IMR-90 (cell line): ENCODE data around the gene KHDRBS1. TPM values are rescaled to one million over a fixed set of nuclear protein-coding genes. Genes with fewer than 3 reads are reported as not detected.

Experiments used
- ATAC-seq: fragments of 200-7000 bp; cut with Tn5 transposase; 2 replicates; pipeline ENCODE4 v1.9.1; 2020; ENCODE audit warnings: low read depth, mild to moderate bottlenecking, moderate library complexity
- BruUV-seq: library from RNA; stranded (reverse); fragments of 400-500 nt; replicated peaks from 2 replicates; lab custom pipeline; 2021; lab: Mats Ljungman, UMichigan
- CTCF ChIA-PET: fragments of 300-600 bp; formaldehyde crosslinking; extraction: SDS; loops from one replicate; lab custom pipeline; 2021; ENCODE audit warnings: antibody characterized with exemption; lab: Yijun Ruan, JAX
- POLR2A ChIA-PET: fragments of 300-600 bp; sonication (Branson Sonifier 250); formaldehyde crosslinking; loops from one replicate; lab custom pipeline; 2022; ENCODE audit warnings: antibody characterized with exemption; ENCODE audit not compliant: unreplicated experiment; lab: Charles Lee
- DNase-seq: peaks from one replicate; pipeline ENCODE4 v3.0.0; 2013
- H2AFZ ChIP-seq: replicated peaks from 2 replicates; pipeline ENCODE3; 2013; ENCODE audit warnings: low read length, mild to moderate bottlenecking; ENCODE audit not compliant: poor library complexity
- H2AK5ac ChIP-seq: 2 replicates; pipeline ENCODE4 v1.6.1; 2013; ENCODE audit warnings: low read depth, low read length, inconsistent platforms
- H2AK9ac ChIP-seq: replicated peaks from 2 replicates; pipeline ENCODE3; 2013; ENCODE audit warnings: mild to moderate bottlenecking, low read depth, low read length, moderate library complexity; ENCODE audit not compliant: poor library complexity
- H2BK120ac ChIP-seq: 2 replicates; pipeline ENCODE4 v1.6.1; 2013; ENCODE audit warnings: low read depth, low read length, inconsistent platforms
- H2BK15ac ChIP-seq: 3 replicates; pipeline ENCODE4 v1.6.1; 2013; ENCODE audit warnings: low read depth, low read length, inconsistent platforms
- H2BK20ac ChIP-seq: 2 replicates; pipeline ENCODE4 v1.6.1; 2013; ENCODE audit warnings: low read depth, mild to moderate bottlenecking, inconsistent platforms, low read length, moderate library complexity
- H2BK5ac ChIP-seq: 2 replicates; pipeline ENCODE4 v1.6.1; 2013; ENCODE audit warnings: mild to moderate bottlenecking, low read depth, low read length, inconsistent platforms; ENCODE audit not compliant: poor library complexity, severe bottlenecking
- H3K14ac ChIP-seq: replicated peaks from 2 replicates; pipeline ENCODE4 v1.6.1; 2013; ENCODE audit warnings: low read depth, low read length, inconsistent platforms
- H3K18ac ChIP-seq: 2 replicates; pipeline ENCODE4 v1.6.1; 2013; ENCODE audit warnings: low read depth, low read length, control low read depth
- H3K23ac ChIP-seq: 2 replicates; pipeline ENCODE4 v1.6.1; 2013; ENCODE audit warnings: low read depth, low read length, inconsistent platforms
- H3K27ac ChIP-seq: 2 replicates; pipeline ENCODE4 v1.5.1; 2013; ENCODE audit warnings: mild to moderate bottlenecking, control low read depth, low read length; ENCODE audit not compliant: insufficient read depth
- H3K27me3 ChIP-seq: 2 replicates; pipeline ENCODE4 v1.6.1; 2013; ENCODE audit warnings: low read length; ENCODE audit not compliant: control insufficient read depth, insufficient read depth
- H3K36me3 ChIP-seq: 2 replicates; pipeline ENCODE4 v1.6.1; 2013; ENCODE audit warnings: low read length, mixed read lengths; ENCODE audit not compliant: control insufficient read depth, insufficient read depth
- H3K4ac ChIP-seq: 2 replicates; pipeline ENCODE4 v1.6.1; 2013; ENCODE audit warnings: low read depth, low read length, inconsistent platforms
- H3K4me1 ChIP-seq: 2 replicates; pipeline ENCODE4 v1.6.1; 2013; ENCODE audit warnings: low read length, mixed read lengths; ENCODE audit not compliant: control insufficient read depth, insufficient read depth
- H3K4me2 ChIP-seq: 2 replicates; pipeline ENCODE4 v1.6.1; 2013; ENCODE audit warnings: low read depth, mild to moderate bottlenecking, control low read depth, low read length, moderate library complexity
- H3K4me3 ChIP-seq: 2 replicates; pipeline ENCODE4 v1.5.1; 2013; ENCODE audit warnings: low read depth, mild to moderate bottlenecking, control low read depth, low read length, moderate library complexity; ENCODE audit not compliant: insufficient read depth
- H3K56ac ChIP-seq: 2 replicates; pipeline ENCODE4 v1.6.1; 2013; ENCODE audit warnings: low read length, inconsistent platforms; ENCODE audit not compliant: insufficient read depth; ENCODE audit errors: extremely low read depth
- H3K79me1 ChIP-seq, 2 experiments: 2 replicates each; pipeline ENCODE4 v1.6.1; 2013; ENCODE audit warnings: low read length in 2 of 2, inconsistent platforms in 1 of 2, low read depth in 1 of 2
- H3K9ac ChIP-seq: 2 replicates; pipeline ENCODE4 v1.6.1; 2013; ENCODE audit warnings: low read depth, low read length, control low read depth
- H3K9me1 ChIP-seq: 2 replicates; pipeline ENCODE4 v1.6.1; 2013; ENCODE audit warnings: low read length, inconsistent platforms; ENCODE audit not compliant: insufficient read depth
- H3K9me3 ChIP-seq: 2 replicates; pipeline ENCODE4 v1.6.1; 2013; ENCODE audit warnings: low read length; ENCODE audit not compliant: control insufficient read depth, insufficient read depth
- H4K20me1 ChIP-seq: 2 replicates; pipeline ENCODE4 v1.6.1; 2013; ENCODE audit warnings: low read length, inconsistent platforms; ENCODE audit not compliant: insufficient read depth
- H4K5ac ChIP-seq: 2 replicates; pipeline ENCODE4 v1.6.1; 2013; ENCODE audit warnings: mild to moderate bottlenecking, low read depth, low read length, control low read depth
- H4K8ac ChIP-seq, 2 experiments: 2 replicates each; pipeline ENCODE4 v1.6.1; 2013; ENCODE audit warnings: low read depth in 2 of 2, low read length in 2 of 2, control low read depth in 1 of 2, inconsistent platforms in 1 of 2
- H4K91ac ChIP-seq: 2 replicates; pipeline ENCODE4 v1.6.1; 2013; ENCODE audit warnings: low read depth, low read length, inconsistent platforms; ENCODE audit not compliant: insufficient read depth
- MAFK ChIP-seq: IDR thresholded peaks from 2 replicates; pipeline ENCODE4 v1.6.1; 2012; ENCODE audit warnings: low read depth, low read length, improper control_type of control experiment
- WGBS, 2 experiments: methylation state at CpG; one replicate each; pipeline versions ENCODE4 v1.1.5 to v1.1.7; 2013; ENCODE audit warnings: missing lambda C conversion rate in 2 of 2; ENCODE audit not compliant: insufficient read length in 1 of 2; ENCODE audit errors: extremely low coverage in 2 of 2; 5-methylcytosine and 5-hydroxymethylcytosine counted together
- dilution Hi-C: fragments of 300-500 bp; cut with HindIII; formaldehyde crosslinking; loops from one replicate; pipeline ENCODE4 v1.14.3; 2018; ENCODE audit warnings: low sequenced_read_pairs; ENCODE audit not compliant: unreplicated experiment
- in situ Hi-C: fragments of 300-500 bp; cut with MboI; formaldehyde crosslinking; loops from 3 replicates; pipeline ENCODE4 v1.14.3; 2019; ENCODE audit warnings: low sequenced_read_pairs, inconsistent platforms, mixed read lengths
- intact Hi-C: fragments of 100-400 bp; cut with micrococcal nuclease; formaldehyde crosslinking; loops from 2 replicates; pipeline ENCODE4 v1.10.0; 2022
- polyA plus RNA-seq, 3 experiments: library from polyadenylated mRNA; depleted of rRNA; stranded (reverse); fragments of >200 nt; gene quantifications; 2 replicates each; pipeline ENCODE4 v1.2.3, GENCODE V29; 2012; ENCODE audit warnings: low replicate concordance in 1 of 3
- total RNA-seq: library from RNA; depleted of rRNA; stranded (reverse); fragments of >200 nt; gene quantifications from 2 replicates; pipeline ENCODE4 v1.2.3, GENCODE V29; 2012
- TF ChIP-seq, protein P1 (sequence below): fragments of 150-350 bp; IDR thresholded peaks from 2 replicates; pipeline ENCODE4 v1.6.1; 2017; ENCODE audit warnings: mild to moderate bottlenecking, antibody characterized with exemption, low read length, low read depth

KHDRBS1 gene
- total and polyA plus RNA-seq, 2 of the 4 experiments (the other 2 are of a cell fraction), result 33.7 to 67.6 TPM

DNA sequence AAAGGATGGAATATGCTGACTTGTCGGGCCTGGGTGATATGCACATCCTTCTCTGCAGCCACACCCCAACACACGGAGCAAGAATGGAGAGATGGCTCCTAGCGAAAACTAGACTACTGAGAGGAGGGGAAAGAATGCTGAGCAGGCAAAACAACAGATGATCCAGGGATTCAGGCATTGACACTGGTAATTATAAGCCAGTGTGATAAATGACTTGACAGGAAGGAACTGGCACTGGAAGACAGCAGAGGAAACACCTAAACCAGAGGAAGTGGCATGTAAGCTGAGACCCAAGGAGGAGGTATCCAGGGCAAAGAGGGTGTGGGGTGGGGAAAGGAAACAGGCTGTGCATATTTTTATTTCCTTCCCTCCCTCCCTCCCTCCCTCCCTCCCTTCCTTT lies 31.7 kb upstream of the KHDRBS1 start:
- no peak for DNase-seq
- Histone ChIP-seq H3K18ac (no peak overlapping the region), H4K8ac (no peak overlapping the region), H3K4ac (no peak overlapping the region), H3K4me1 (peaks cover 9% of the 10 kb centered on the region), H3K36me3 (no peaks in the 10 kb centered on the region), H3K4me3 (no peak overlapping the region), H2AK5ac (no peak overlapping the region), H2BK5ac (no peak overlapping the region), H3K14ac (no peak overlapping the region), H3K9ac (no peak overlapping the region), H2BK20ac (no peak overlapping the region), H2AFZ (no peak overlapping the region), H2AK9ac (no peak overlapping the region), H3K9me1 (peaks cover 7% of the 10 kb centered on the region; the same call in 1 of the 2 replicates), H4K20me1 (no peaks in the 10 kb centered on the region; the same call in 1 of the 2 replicates), H3K56ac (no peak overlapping the region), H4K91ac (no peak overlapping the region), H3K9me3 (no peaks in the 10 kb centered on the region), H2BK120ac (no peak overlapping the region), H3K23ac (no peak overlapping the region), H3K27ac (no peak overlapping the region), H3K27me3 (no peaks in the 10 kb centered on the region), H2BK15ac (no peak overlapping the region), H3K4me2 (no peak overlapping the region), H3K79me1 (no peaks in the 10 kb centered on the region), H4K5ac (no peak overlapping the region)
- BruUV-seq, result no TSS peak
- dilution Hi-C loops (no loop called here), intact Hi-C loops (no loop called here), in situ Hi-C loops (loop anchor here (25.0 kb wide), 1 partner anchor 95 kb away; no protein-coding TSS in a partner anchor)
- ChIA-PET POLR2A (no interaction called here), CTCF (no interaction called here)
- no peak for ATAC-seq
- no CpG with 5 or more reads among the region's 3 CpGs for WGBS, 2 experiments
- TF ChIP-seq, protein P1, sequence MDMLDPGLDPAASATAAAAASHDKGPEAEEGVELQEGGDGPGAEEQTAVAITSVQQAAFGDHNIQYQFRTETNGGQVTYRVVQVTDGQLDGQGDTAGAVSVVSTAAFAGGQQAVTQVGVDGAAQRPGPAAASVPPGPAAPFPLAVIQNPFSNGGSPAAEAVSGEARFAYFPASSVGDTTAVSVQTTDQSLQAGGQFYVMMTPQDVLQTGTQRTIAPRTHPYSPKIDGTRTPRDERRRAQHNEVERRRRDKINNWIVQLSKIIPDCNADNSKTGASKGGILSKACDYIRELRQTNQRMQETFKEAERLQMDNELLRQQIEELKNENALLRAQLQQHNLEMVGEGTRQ, result no peak
- TF ChIP-seq MAFK, result peak; percentile 93
